Stimulated activated CD8-positive, alpha-beta memory T cell treated with anti-CD3 and anti-CD28 coated beads, Interleukin-15, amount 100 ng/mL, for 1 hour (primary cell): ENCODE results near the gene PRSS33.

Experiments
- DNase-seq: peaks from one replicate; pipeline ENCODE4 v3.0.0-alpha.2; 2020; ENCODE audit warnings: low read depth

PRSS33 gene

DNA sequence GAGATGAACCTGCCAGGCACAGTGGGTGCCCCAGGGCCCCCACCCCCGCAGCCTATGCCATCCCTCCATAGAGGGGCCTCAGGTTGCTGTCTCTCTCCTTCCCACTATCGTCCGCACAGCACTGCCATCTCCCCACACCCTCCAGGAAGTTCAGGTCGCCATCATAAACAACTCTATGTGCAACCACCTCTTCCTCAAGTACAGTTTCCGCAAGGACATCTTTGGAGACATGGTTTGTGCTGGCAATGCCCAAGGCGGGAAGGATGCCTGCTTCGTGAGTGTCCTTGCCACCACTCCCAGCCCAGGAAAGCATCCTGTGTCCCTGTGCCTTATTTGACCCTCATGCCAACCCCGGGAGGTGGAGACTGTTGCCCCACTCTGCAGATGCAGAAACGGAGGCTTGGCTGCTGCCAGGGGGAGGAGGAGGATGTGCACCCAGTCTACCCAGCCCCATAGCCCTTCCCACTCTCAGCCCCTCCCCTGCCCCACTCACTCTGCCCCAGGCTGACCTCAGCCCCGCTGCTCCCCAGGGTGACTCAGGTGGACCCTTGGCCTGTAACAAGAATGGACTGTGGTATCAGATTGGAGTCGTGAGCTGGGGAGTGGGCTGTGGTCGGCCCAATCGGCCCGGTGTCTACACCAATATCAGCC is 33.6 kb upstream of the PRSS33 start:
- DNase-seq, result no peak

DNA sequence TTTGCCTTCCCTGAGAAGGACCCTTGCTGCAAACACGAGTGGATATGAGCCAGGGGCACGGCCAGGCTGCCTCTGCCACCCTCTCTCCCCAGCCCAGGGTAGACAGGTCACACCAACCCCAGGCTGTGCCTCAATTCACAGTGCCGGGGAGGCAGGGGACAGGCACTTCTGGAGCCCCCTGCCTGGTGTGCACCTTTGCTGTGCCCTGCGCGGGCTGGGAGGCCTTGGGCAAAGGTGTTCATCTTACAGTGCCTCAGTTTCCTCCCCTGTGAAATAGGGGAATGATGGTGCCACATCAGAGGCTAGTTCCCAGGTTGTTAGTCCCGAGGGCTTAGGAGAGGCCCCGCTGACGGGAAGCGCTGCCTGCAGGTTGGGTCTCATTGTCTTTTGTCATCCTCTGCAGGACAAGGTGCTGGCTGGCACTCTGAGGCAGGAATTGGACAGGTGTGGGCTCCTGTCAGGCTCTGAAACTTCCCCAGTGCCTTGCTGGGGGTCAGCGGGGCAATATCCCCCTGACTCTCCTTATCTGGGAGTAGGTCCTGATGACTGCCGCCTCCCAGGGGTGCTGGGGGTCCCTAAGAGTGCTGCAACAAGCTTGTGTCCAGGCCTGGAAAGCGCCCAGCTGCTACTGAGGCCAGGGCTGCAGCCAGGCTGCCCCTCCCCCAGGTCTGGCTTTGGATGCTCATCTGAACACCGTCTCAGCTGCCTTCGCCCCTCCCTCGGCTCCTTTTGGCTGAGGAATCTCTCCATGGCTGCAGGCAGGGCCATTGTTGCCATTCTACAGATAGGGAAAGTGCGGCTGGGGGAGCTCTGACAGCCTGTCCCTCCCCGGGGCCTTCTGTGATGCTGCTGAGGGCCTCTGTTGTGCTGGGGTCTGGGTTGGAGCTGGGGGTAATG is 32.8 kb upstream of the PRSS33 start:
- DNase-seq, result no peak

DNA sequence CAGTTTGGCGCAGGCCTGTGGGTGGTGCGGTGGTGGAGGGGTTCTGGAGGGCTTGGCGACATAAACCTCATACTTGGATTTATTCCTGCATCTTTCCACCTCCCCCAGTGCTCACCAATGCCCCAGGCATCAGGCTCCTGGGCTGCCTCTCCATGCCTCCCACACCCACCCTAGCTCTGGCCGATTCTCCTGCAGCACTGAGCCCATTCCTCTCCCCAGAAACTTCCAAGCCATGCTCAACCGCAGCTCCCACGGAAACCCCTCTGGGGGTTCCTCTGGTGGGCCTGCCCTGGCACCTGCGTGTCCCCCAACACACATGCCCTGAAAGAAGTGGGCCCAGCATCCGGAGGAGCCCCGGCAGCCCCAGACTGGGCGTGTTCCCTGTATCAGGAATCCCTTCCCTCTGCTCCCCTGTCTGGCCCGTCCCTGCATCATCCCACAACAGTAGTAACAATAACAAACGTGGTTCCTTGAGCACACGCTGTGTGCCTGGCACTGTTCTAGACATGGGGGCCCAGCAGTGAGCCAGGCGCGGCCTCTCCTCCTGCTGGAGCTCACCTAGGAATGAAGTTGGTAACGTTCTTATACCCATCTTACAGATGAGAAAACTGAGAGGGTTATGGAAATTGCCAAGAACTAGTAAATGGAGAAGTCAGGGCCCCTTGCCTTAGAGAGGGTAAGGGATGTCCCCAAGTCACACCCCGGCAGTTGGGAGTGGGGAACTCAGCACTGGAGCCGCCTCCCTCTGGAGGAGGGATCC is 32.0 kb upstream of the PRSS33 start:
- no peak for DNase-seq

DNA sequence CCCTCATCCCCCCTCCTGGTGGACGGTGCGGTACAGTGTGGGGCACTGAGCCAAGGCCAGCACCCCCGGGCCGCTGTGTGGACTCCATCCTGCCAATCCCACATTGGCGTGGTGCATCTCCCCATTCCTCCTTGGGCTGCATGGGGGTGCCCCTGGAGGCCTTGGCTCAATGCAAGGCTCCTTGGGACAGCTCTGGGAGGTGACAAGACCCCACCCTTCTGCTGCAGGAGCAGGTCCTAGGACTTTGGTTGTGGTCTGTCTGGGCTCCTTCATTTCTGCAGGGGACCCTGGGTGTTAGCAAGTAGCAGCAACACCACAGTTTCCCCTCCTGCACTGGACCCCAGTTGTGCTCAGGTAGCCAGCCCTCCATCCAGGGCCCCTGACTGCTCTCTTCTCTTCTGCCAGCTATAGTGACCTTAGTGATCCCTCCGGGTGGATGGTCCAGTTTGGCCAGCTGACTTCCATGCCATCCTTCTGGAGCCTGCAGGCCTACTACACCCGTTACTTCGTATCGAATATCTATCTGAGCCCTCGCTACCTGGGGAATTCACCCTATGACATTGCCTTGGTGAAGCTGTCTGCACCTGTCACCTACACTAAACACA is 31.0 kb upstream of the PRSS33 start:
- no peak for DNase-seq

DNA sequence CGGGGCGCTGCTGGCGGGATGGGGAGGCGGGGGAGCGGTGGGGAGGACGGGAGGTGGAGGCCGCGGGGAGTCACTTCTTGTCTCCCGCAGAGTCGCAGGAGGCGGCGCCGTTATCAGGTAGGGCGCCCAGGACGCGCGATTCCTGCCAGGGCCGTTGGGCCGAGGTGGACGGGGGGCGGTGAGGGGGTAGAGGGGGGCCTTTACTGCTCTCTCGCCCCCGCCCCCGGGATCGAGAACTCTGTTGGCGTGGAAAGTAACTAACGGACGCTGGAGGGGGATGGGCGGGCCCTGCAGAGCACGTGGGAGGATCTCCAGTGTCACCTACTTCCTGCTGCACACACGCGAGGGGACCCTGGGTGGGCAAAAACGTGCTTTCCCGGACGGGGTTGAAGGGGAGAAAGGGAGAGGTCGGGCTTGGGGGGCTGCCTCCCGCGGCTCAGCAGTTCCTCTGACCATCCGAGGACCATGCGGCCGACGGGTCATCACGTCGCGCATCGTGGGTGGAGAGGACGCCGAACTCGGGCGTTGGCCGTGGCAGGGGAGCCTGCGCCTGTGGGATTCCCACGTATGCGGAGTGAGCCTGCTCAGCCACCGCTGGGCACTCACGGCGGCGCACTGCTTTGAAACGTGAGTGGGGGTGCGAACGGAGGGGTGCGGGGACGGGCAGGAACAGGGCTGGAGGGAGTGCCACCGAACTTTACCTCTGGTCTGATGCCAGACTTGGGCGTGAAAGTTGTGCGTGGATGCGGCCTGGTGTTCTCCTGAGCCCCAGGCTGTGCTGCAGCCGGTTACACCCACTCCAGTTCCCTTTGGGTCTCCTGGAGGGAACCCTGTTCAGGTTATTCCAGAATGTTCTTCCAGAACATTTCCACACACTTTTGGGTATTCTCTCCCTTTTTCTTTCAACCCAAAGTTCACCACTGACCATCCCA is 30.2 kb upstream of the PRSS33 start:
- no peak for DNase-seq

DNA sequence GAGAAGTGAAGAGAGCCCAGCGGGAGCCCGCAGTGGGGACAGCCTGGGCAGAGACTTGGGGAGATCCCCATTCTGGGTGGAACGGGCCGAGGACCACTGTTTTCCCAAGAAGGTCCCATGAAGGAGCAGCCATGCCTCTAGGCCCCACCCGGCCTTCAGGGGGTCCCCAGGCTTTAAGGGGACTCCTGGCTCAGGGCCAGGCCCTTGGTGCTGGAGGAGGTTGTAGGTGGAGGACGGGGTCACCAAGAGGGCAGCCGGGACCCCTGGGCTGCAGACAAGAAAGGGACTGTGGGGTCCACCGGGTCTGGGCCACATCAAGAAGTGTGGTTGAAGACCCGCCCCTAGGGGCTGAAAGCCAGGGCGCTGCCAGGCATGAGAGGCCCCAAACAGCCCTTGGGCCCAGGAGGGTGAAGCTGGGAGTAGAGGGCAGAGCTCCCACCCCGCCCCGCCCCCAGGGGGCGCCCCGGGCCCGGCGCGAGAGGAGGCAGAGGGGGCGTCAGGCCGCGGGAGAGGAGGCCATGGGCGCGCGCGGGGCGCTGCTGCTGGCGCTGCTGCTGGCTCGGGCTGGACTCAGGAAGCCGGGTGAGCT is 29.5 kb upstream of the PRSS33 start, which contains the start of gene PRSS21:
Gene PRSS21, plus strand, starts transcription at position 487 of the 589 bp plus-strand sequence. Its CDS starts 32 bp downstream, at position 519.
- no peak for DNase-seq

DNA sequence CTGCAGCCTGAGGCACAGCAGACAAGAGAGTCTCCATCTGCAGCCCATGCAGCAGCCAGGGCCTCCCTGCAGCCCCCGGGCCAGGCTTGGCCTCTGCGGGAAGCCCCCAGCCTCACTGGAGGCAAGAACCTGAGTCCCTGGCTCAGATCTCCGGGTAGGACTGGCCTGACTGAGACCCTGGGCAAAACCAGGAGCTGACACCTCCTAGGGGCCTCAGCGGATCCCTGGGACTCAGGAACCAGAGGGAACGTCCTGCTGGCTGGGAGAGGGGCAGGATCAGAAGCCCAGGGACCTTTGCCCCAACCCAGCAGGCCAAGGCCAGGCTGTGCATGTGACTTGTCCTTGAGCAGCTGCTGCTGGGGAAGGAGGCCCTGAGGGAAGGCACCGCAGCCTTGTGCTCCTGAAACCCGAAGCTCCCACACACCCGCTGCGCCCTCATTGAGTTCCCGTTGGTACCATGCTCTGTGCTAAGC is 28.0 kb upstream of the PRSS33 start:
- no peak for DNase-seq

DNA sequence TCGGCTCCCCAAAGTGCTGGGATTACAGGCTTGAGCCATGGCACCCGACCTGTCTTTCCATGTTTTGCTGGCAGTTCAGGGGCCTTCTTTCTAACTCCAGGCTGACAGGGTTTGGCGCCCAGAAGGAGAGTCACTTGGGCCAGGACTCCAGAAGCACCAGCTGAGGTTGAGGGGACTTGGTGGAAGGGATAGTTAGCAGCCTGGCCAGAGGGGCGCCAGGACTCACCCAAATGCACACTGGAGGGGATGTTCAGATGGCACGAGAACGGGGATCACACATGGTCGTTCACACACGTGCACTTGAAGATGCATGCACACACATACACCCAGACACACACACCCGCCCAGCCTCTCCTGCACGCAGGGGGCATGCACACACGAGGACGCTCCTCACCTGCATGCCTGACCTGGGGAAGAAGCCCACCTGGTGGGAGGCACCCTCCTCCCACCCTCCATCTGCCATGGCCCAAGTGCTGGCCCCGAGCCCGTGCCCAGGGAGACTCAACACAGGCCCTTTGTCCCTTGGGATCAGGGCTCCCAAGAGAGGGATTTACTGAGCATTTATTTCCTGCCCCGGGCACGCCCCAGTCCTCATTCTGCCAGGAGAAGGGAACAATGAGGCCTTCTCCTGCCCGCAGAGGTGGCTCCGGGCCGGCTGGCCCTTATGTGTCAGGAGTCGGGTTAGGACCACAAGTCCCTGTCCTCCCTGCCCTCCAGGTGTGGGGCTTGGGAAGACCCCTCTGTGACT is 27.4 kb upstream of the PRSS33 start:
- DNase-seq, result no peak

DNA sequence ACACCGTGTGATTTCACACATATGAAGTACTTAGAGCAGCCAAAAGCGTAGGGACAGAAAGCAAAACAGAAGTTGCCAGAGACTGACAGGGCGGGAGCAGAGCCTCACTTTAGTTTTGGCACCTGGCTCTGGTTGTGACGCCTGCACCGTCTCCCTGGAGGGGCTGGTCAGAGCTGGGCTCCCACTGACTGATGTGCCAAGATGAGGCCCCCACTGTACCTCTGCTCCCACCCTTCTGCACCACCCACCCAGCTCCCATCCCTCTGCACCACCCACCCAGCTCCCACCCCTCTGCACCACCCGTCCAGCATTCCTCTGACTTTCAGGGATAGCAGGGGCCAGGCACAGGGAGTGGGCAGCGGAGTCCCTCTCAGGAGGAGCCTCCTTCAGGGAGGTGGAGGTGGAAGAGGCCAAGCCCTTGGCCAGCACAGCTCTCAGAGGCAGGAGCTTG is 26.4 kb upstream of the PRSS33 start:
- no peak for DNase-seq

DNA sequence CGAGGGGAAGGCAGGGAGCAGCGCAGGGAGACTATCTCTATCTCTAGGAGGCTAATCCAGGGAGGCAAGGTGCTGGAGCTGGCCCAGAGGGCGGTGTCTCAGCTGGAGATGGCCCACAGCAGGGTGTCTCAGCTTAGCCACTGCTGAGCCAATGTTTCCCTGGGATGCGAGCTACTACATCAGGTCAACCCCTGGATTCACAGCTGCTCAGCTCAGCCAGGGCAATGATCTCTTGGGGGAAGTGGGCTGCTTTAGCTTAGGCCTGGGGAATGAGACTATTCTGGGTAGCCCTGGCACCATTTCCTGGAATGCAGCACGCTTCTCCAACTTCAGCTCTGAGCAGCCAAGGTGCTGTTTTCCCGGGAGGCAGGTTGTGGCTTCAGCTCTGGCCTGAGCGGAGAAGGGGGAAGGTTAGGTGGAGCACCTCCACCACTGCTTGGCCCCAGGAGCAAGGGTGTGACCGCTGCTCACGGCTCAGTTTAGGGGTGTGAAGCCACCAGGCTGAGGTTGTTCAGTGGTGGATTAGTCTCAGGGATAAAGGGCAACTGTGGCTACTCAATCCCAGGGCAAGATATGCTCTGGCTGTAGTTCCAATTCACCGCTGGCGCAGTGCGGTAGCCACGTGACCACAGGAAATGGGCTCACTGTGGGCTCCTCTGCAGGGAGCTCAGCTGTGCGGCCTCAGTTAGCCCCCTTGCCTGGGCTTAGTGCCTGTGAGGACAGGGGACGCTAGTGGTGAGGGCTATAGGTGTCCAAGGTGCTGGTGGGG is 24.5 kb upstream of the PRSS33 start:
- no peak for DNase-seq

DNA sequence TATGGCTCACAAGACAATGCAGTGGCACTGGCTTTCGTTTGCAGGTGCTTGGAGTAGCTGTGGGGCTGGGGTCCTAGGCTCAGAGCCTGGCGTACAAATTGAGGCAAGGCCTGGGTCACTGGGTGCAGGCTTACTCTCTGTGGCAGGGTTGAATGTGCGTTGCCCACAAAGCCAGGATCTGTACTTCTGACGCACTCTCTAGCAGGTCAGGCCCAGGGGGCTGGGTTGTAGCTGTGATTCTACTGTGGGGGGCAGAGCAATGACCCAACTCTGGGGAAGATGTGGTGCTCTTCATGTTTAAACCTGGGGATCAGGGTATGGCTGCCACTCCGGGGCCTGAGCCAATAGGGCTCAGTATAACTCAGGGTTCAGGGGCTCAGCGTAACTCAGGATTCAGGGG is 23.3 kb upstream of the PRSS33 start:
- no peak for DNase-seq

DNA sequence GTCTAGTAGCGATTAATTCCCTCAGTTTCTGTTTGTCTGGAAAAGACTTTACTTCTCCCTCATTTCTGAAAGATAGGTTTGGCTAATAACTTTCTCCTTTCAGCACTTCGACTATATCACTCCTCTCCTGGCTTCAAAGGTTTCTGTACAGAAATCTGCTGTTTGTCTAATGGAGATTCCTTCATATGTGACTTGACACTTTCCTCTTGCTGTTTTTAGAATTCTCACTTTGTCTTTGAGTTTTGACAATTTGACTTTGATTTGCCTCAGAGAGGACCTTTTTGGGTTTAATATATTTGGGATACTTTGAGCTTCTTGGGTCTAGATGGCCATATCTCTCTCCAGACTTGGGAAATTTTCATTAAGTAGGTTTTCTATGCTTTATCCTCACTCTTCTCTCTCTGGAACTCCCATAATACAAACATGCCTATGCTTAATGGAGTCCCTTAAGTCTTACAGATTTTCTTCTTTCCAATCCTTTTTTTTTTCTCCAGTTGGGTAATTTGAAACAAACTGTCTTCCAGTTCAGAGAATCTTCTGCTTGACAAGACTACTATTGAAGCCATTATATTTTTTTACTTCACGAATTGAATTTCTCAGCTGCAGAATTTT is 21.9 kb upstream of the PRSS33 start:
- no peak for DNase-seq

DNA sequence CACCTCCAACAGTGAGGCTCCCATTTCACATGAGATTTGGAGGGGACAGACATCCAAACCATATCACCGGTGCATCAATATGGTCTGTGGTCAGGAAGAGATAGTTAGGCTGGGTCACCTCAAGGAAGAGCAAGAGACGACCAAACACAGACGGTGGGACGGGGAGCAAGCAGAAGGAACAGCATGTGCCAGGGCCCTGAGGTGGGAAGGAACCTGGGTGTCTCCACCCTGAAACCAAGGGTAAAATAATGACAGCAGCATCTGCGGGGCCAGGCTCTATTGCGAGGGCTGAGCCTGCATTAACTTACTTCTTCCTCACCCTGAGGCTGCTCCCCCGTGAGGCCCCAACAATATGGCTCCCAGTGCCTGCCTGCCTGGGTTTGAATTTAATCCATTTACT is 20.8 kb upstream of the PRSS33 start:
- DNase-seq, result no peak

DNA sequence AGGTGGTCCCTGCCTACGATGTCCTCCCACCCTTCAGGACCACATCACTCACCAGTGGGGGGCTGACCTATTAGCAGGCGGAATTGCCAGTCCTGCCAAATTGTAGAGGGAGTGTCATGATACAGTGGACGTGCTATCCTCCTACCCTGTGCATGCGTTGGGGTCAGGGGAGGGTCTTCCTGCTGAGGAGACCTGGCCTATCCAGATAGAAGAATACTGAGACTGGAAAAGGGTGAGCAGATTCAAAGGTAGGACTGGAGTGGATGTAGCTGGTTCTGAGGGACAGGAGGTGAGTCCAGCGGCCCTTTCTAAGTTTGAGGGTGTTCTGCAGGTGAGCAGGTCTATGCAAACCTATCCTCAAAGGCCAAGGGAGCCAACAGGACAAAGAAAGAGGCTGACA is 18.9 kb upstream of the PRSS33 start:
- no peak for DNase-seq

DNA sequence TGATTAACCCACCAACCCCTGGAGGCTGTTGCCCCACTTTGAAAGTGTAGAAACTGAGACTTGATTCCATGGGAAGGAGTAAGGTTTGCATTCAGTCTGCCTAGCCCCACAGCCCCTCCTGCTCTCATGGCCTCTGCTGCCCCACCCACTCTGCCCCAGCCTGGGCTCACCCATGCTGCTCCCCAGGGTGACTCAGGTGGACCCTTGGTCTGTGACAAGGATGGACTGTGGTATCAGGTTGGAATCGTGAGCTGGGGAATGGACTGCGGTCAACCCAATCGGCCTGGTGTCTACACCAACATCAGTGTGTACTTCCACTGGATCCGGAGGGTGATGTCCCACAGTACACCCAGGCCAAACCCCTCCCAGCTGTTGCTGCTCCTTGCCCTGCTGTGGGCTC is 17.4 kb upstream of the PRSS33 start:
- DNase-seq, result no peak

DNA sequence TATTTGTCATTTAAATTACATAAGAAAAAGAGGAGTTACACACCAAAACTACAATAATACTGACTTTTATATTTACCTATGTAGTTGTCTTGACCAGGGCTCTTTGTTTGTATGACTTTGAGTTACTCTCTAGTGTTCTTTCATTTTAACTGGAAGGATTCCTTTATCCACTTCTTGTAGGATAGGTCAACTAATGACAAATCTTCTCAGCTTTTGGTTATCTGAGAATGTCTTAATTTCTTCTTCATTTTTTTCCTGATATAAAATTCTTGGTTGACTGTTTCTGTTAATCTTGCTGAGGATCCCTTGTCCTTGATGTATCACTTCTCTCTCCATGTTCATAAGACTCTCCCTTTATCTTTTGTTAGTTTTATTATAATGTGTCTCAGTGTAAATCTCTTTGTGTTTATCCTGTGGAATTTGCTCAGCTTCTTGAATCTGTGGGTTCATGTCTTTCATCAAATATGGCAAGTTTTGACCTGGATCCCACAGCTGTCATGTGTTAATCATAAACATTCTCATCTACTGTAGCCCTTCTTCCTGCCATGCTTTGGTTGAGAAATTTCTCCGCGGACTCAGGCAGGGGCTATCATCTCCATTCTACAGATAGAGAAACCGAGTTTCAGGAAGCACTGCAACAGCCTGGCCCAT is 16.3 kb upstream of the PRSS33 start:
- DNase-seq, result no peak

DNA sequence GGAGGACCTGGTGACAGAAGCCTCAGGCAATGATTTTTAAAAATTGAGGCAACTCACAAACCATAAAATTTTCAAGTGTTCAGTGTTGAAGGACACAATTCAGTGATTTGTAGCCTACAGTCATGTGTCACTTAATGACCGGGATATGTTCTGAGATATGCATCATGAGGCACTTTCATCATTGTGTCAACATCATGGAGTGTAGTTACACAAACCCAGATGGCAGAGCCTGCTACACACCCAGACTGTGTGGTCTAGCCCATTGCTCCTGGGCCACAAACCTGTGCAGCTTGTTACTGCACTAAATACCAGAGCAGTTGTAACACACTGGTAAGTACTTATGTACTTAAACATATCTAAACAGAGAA is 12.5 kb upstream of the PRSS33 start:
- no peak for DNase-seq

DNA sequence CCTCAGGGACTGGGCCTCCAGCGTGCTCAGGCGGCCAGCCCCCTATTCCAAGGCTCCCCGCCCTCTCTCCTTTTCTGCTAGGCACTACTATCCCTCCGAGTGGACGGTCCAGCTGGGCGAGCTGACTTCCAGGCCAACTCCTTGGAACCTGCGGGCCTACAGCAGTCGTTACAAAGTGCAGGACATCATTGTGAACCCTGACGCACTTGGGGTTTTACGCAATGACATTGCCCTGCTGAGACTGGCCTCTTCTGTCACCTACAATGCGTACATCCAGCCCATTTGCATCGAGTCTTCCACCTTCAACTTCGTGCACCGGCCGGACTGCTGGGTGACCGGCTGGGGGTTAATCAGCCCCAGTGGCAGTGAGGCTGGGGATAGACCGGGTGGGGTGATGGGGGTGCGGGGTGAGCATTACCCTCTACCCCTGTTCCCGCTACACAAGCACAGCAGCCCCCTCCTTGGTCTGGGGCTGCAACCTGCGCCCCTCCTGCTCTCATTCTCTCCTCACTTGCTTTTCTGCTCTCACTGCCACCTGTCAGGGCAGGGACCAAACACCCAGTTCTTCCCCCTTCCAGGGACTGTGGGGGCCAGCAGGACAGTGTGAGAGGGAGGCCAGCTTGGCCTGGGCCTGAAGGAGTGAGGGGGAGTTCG is 12.0 kb upstream of the PRSS33 start:
- no peak for DNase-seq
